GM21717 (cell line): ENCODE results near the gene DMAC1.
A peak's percentile ranks its signal among the peaks of the same experiment; 100 is the strongest.

Source experiments
- ATAC-seq: cut with Tn5 transposase; IDR thresholded peaks from one replicate; pipeline ENCODE4 v1.9.1; 2021; ENCODE audit warnings: mild to moderate bottlenecking, moderate library complexity; ENCODE audit not compliant: unreplicated experiment

Gene DMAC1

GRCh38 chr9:7799234-7799943 lies at the start of gene DMAC1:
TSS of gene DMAC1 (minus strand) at chr9:7799778. CDS start at chr9:7799734, 44 bp downstream.
- peak; percentile 96 for ATAC-seq

- ATAC-seq: no peak
These were observed 49.8 kb upstream of the DMAC1 start for GRCh38 chr9:7849362-7849761.

- ATAC-seq: no peak
These were observed 48.9 kb upstream of the DMAC1 start for GRCh38 chr9:7848498-7848897.

- no peak for ATAC-seq
These were observed 44.7 kb upstream of the DMAC1 start for GRCh38 chr9:7844242-7844641.

GRCh38 chr9:7841831-7842230 lies 42.3 kb upstream of the DMAC1 start:
- ATAC-seq: no peak

GRCh38 chr9:7834531-7834930 lies 35.0 kb upstream of the DMAC1 start:
- ATAC-seq: no peak

GRCh38 chr9:7828334-7828733 lies 28.8 kb upstream of the DMAC1 start:
- no peak for ATAC-seq

- no peak for ATAC-seq
These were observed 28.2 kb upstream of the DMAC1 start for GRCh38 chr9:7827792-7828191.

GRCh38 chr9:7827056-7827455 lies 27.5 kb upstream of the DMAC1 start:
- ATAC-seq: no peak

- no peak for ATAC-seq
These were observed 24.1 kb upstream of the DMAC1 start for GRCh38 chr9:7823651-7824050.

- no peak for ATAC-seq
These were observed 20.4 kb upstream of the DMAC1 start for GRCh38 chr9:7819984-7820383.

GRCh38 chr9:7816021-7816420 lies 16.4 kb upstream of the DMAC1 start:
- no peak for ATAC-seq

GRCh38 chr9:7813030-7813429 lies 13.5 kb upstream of the DMAC1 start:
- no peak for ATAC-seq

- ATAC-seq: no peak
These were observed 12.1 kb upstream of the DMAC1 start for GRCh38 chr9:7811677-7812076.

- no peak for ATAC-seq
These were observed 3.1 kb upstream of the DMAC1 start for GRCh38 chr9:7802666-7803065.

- peak; percentile 15 for ATAC-seq
These were observed 337 bp upstream of the DMAC1 start for GRCh38 chr9:7799944-7800285.

- ATAC-seq: no peak
These were observed 5.4 kb downstream of the DMAC1 start for GRCh38 chr9:7794196-7794595.

- ATAC-seq: no peak
These were observed 8.2 kb downstream of the DMAC1 start for GRCh38 chr9:7791394-7791793.

GRCh38 chr9:7790819-7791182 lies 8.8 kb downstream of the DMAC1 start:
- ATAC-seq: no peak

GRCh38 chr9:7790022-7790818 lies 9.4 kb downstream of the DMAC1 start:
- ATAC-seq: no peak

- ATAC-seq: no peak
These were observed 10.8 kb downstream of the DMAC1 start for GRCh38 chr9:7788772-7789171.

GRCh38 chr9:7785813-7786212 lies 13.8 kb downstream of the DMAC1 start:
- ATAC-seq: no peak

- no peak for ATAC-seq
These were observed 15.1 kb downstream of the DMAC1 start for GRCh38 chr9:7784472-7784871.
